HepG2 (cell line): Measurements from ENCODE around the gene BLVRA. TPM values are rescaled to one million over a fixed set of nuclear protein-coding genes. Genes with fewer than 3 reads are reported as not detected.

Experiments
- ATAC-seq: fragments of 200-7000 bp; cut with Tn5 transposase; 3 replicates; pipeline ENCODE4 v1.9.1; 2020; ENCODE audit warnings: mild to moderate bottlenecking, moderate library complexity
- BruUV-seq: library from RNA; stranded (reverse); fragments of 400-500 nt; replicated peaks from 2 replicates; lab custom pipeline; 2021; lab: Mats Ljungman, UMichigan
- CTCF ChIA-PET: fragments of 300-600 bp; formaldehyde crosslinking; extraction: SDS; loops from one replicate; lab custom pipeline; 2021; ENCODE audit warnings: low total read pairs, inconsistent platforms, low intra/inter-chr PET ratio; lab: Yijun Ruan, JAX
- POLR2A ChIA-PET: fragments of 350-600 bp; sonication (Branson Sonifier 250); formaldehyde crosslinking; loops from one replicate; lab custom pipeline; 2020; ENCODE audit warnings: antibody characterized with exemption, inconsistent platforms; lab: Yijun Ruan, JAX
- DNase-seq: peaks from one replicate; pipeline ENCODE4 v3.0.0-alpha.2; 2015; ENCODE audit warnings: low spot score
- FAIRE-seq: peaks from 3 replicates; lab custom pipeline; 2011; peaks lifted over from hg19 to GRCh38; lab: Jason Lieb, UNC
- H2AFZ ChIP-seq: one replicate; pipeline ENCODE4 v1.6.1; 2011; ENCODE audit warnings: low read length, inconsistent platforms
- H3K27ac ChIP-seq: fragments of 300-600 bp; 3 replicates; pipeline ENCODE4 v1.8.0; 2011; ENCODE audit warnings: mixed run types, mild to moderate bottlenecking, mixed read lengths, low read length, inconsistent platforms; ENCODE audit not compliant: insufficient read depth; ENCODE audit errors: extremely low read length
- H3K27me3 ChIP-seq, 2 experiments: fragments of 200-600 bp in 1 of 2; 2 replicates in 1 of 2; 3 replicates in 1 of 2; pipeline versions ENCODE4 v1.6.0 to v1.8.0; 2011; ENCODE audit warnings: low read length in 2 of 2, mild to moderate bottlenecking in 2 of 2, moderate library complexity in 2 of 2, inconsistent platforms in 1 of 2; ENCODE audit not compliant: insufficient read depth in 2 of 2, control insufficient read depth in 1 of 2
- H3K36me3 ChIP-seq, 2 experiments: fragments of 200-600 bp in 1 of 2; replicated peaks in 1 of 2; 2 replicates in 1 of 2; 3 replicates in 1 of 2; pipeline versions ENCODE4 v1.5.1 to v1.8.0; 2011; ENCODE audit warnings: low read length in 2 of 2, inconsistent platforms in 1 of 2; ENCODE audit not compliant: insufficient read depth in 2 of 2, control insufficient read depth in 1 of 2
- H3K4me1 ChIP-seq: 2 replicates; pipeline ENCODE4 v1.5.1; 2012; ENCODE audit warnings: low read length, inconsistent platforms; ENCODE audit not compliant: insufficient read depth
- H3K4me2 ChIP-seq: 2 replicates; pipeline ENCODE4 v1.6.0; 2011; ENCODE audit warnings: low read depth, low read length, inconsistent platforms
- H3K4me3 ChIP-seq, 3 experiments: fragments of 200-600 bp in 1 of 3; sonication (generic), shearing (Covaris generic) in 1 of 3; replicated peaks in 1 of 3; 2 replicates each; pipeline ENCODE4 v1.5.1; 2011 to 2016; ENCODE audit warnings: low read length in 3 of 3, inconsistent platforms in 2 of 3, low read depth in 2 of 3, mild to moderate bottlenecking in 2 of 3, control low read depth in 1 of 3, mixed read lengths in 1 of 3; ENCODE audit not compliant: insufficient read depth in 1 of 3
- H3K79me2 ChIP-seq: one replicate; pipeline ENCODE4 v1.6.1; 2011; ENCODE audit warnings: low read length, inconsistent platforms; ENCODE audit not compliant: insufficient read depth
- H3K9ac ChIP-seq: 2 replicates; pipeline ENCODE4 v1.6.0; 2011; ENCODE audit warnings: mild to moderate bottlenecking, low read depth, low read length, inconsistent platforms; ENCODE audit not compliant: insufficient read depth
- H3K9me3 ChIP-seq: 2 replicates; pipeline ENCODE4 v1.5.1; 2012; ENCODE audit warnings: mild to moderate bottlenecking, low read length
- H4K20me1 ChIP-seq: 2 replicates; pipeline ENCODE4 v1.6.0; 2011; ENCODE audit warnings: inconsistent platforms, mild to moderate bottlenecking, low read length, moderate library complexity; ENCODE audit not compliant: insufficient read depth
- BRD4 ChIP-seq: sonication (generic); formaldehyde crosslinking; IDR thresholded peaks from 2 replicates; pipeline ENCODE4 v1.4.0; 2020; ENCODE audit warnings: missing genetic modification reagents
- DNMT1 ChIP-seq: sonication (generic); formaldehyde crosslinking; IDR thresholded peaks from 2 replicates; pipeline ENCODE4 v1.5.1; 2020; ENCODE audit warnings: mild to moderate bottlenecking, missing genetic modification reagents
- HOXA7 ChIP-seq: sonication (generic); formaldehyde crosslinking; IDR thresholded peaks from 2 replicates; pipeline ENCODE4 v1.8.1; 2022; ENCODE audit warnings: mild to moderate bottlenecking, missing genetic modification reagents, moderate library complexity
- KDM4B ChIP-seq: sonication (generic); formaldehyde crosslinking; IDR thresholded peaks from 2 replicates; pipeline ENCODE4 v1.4.0; 2020; ENCODE audit warnings: missing genetic modification reagents
- KLF13 ChIP-seq: sonication (generic); formaldehyde crosslinking; IDR thresholded peaks from 2 replicates; pipeline ENCODE4 v1.4.0; 2020; ENCODE audit warnings: mild to moderate bottlenecking, missing genetic modification reagents
- NRL ChIP-seq: sonication (generic); formaldehyde crosslinking; IDR thresholded peaks from 2 replicates; pipeline ENCODE4 v1.5.0; 2020; ENCODE audit warnings: missing genetic modification reagents, mild to moderate bottlenecking, moderate library complexity, borderline replicate concordance
- SPEN ChIP-seq: sonication (generic); formaldehyde crosslinking; IDR thresholded peaks from 2 replicates; pipeline ENCODE4 v1.5.1; 2020; ENCODE audit warnings: low read depth, mild to moderate bottlenecking, missing genetic modification reagents
- USF2 ChIP-seq, 2 experiments: sonication (generic) in 1 of 2; formaldehyde crosslinking in 1 of 2; IDR thresholded peaks; 2 replicates each; pipeline versions ENCODE4 v1.5.1 to v1.6.1; 2011 to 2020; ENCODE audit warnings: borderline replicate concordance in 1 of 2, low read depth in 1 of 2, low read length in 1 of 2, mild to moderate bottlenecking in 1 of 2, missing genetic modification reagents in 1 of 2, moderate library complexity in 1 of 2
- ZBTB1 ChIP-seq: sonication (generic); formaldehyde crosslinking; IDR thresholded peaks from 2 replicates; pipeline ENCODE4 v1.4.0; 2020; ENCODE audit warnings: missing genetic modification reagents, borderline replicate concordance
- ZNF543 ChIP-seq: sonication (generic); formaldehyde crosslinking; IDR thresholded peaks from 2 replicates; pipeline ENCODE4 v1.4.0; 2020; ENCODE audit warnings: mild to moderate bottlenecking, missing genetic modification reagents
- ZNF703 ChIP-seq: sonication (generic); formaldehyde crosslinking; IDR thresholded peaks from 2 replicates; pipeline ENCODE4 v1.5.1; 2020; ENCODE audit warnings: missing genetic modification reagents, mild to moderate bottlenecking, moderate library complexity, borderline replicate concordance
- ZNF75D ChIP-seq: sonication (generic); formaldehyde crosslinking; IDR thresholded peaks from 2 replicates; pipeline ENCODE4 v1.8.1; 2023; ENCODE audit warnings: missing genetic modification reagents, mild to moderate bottlenecking, borderline replicate concordance
- ZNF782 ChIP-seq: sonication (generic); formaldehyde crosslinking; IDR thresholded peaks from 2 replicates; pipeline ENCODE4 v1.4.0; 2020; ENCODE audit warnings: missing genetic modification reagents, mild to moderate bottlenecking, borderline replicate concordance
- ZSCAN5A ChIP-seq: sonication (generic); formaldehyde crosslinking; IDR thresholded peaks from 2 replicates; pipeline ENCODE4 v1.8.0; 2022; ENCODE audit warnings: mild to moderate bottlenecking, missing genetic modification reagents, borderline replicate concordance
- WGBS: methylation state at CpG from one replicate; pipeline ENCODE4 v1.1.6; 2017; ENCODE audit warnings: low lambda C conversion rate; 5-methylcytosine and 5-hydroxymethylcytosine counted together
- in situ Hi-C: cut with HindIII; loops from 2 replicates; pipeline ENCODE4 v1.10.0; 2017; ENCODE audit warnings: low pct_unique_long_range_greater_than_20kb; ENCODE audit not compliant: extremely low pct_ligation_motif_present
- intact Hi-C: fragments of 100-400 bp; cut with micrococcal nuclease; formaldehyde crosslinking; loops from one replicate; pipeline ENCODE4 v1.10.0; 2022; ENCODE audit not compliant: unreplicated experiment
- polyA plus RNA-seq, 8 experiments: library from polyadenylated mRNA; depleted of rRNA in 3 of 8; stranded (reverse) in 7 of 8; unstranded in 1 of 8; fragments of >200 nt; fragmentation: Illumina TruSeq in 4 of 8; extraction: Trizol in 4 of 8; gene quantifications; 2 replicates each; pipeline versions ENCODE4 v1.2.1 to v1.2.3, GENCODE V29; 2011 to 2016; ENCODE audit warnings: low read depth in 4 of 8, missing spikeins in 1 of 8, mixed read lengths in 1 of 8; ENCODE audit not compliant: insufficient read depth in 1 of 8
- total RNA-seq, 5 experiments: library from RNA; depleted of rRNA; stranded (reverse); fragments of >200 nt; fragmentation: Illumina TruSeq; extraction: Trizol; gene quantifications; 2 replicates each; pipeline ENCODE4 v1.2.3, GENCODE V29; 2016; ENCODE audit warnings: low read depth in 1 of 5

Gene BLVRA
- total and polyA plus RNA-seq, 2 of the 13 experiments (the other 11 are each of a cell fraction or from before 2014, with no cell fraction given) = 39.2 to 64.2 TPM

GRCh38 chr7:43750016-43750887 lies 8.2 kb upstream of the BLVRA start (continued):
- TF ChIP-seq ZNF782 (0 out of 2 replicates have a peak, but pooled peaks have one; percentile 31), NRL (CRISPR knock-in tag) (peak; percentile 72; the same call in 1 of the 2 replicates), USF2 (IDR thresholded peaks at IDR 0.05; ENCODE audit: low read depth, low read length) (no peak), USF2 (CRISPR knock-in tag; IDR thresholded peaks at IDR 0.05; ENCODE audit: borderline replicate concordance) (0 out of 2 replicates have a peak, but pooled peaks have one; percentile 24)

GRCh38 chr7:43752411-43752810 lies 6.1 kb upstream of the BLVRA start:
- POLR2A ChIA-PET = interaction anchor here (0.7 kb wide), 1 partner anchor 170 kb away, joined by 3 read pairs; the partner anchor contains the start of gene STK17A
- BruUV-seq = no TSS peak
- Histone ChIP-seq H3K36me3 (no peaks in the 10 kb centered on the region), H4K20me1 (no peaks in the 10 kb centered on the region), H2AFZ (no peak overlapping the region), H3K79me2 (no peaks in the 10 kb centered on the region)
- FAIRE-seq = no peak
- no peak for TF ChIP-seq HOXA7 (CRISPR knock-in tag)
- TF ChIP-seq BRD4 (CRISPR knock-in tag) = no peak
- no peak for TF ChIP-seq ZNF703 (CRISPR knock-in tag)
- no peak for TF ChIP-seq ZNF75D (CRISPR knock-in tag)
- TF ChIP-seq KLF13 (CRISPR knock-in tag) = no peak
- no peak for TF ChIP-seq ZBTB1 (CRISPR knock-in tag)
- no peak for TF ChIP-seq KDM4B
- no peak for TF ChIP-seq SPEN (CRISPR knock-in tag)
- TF ChIP-seq ZSCAN5A (CRISPR knock-in tag) = no peak
- TF ChIP-seq ZNF543 = no peak
- TF ChIP-seq DNMT1 = no peak
- TF ChIP-seq, all 625 proteins: peak for 0
- H3K27ac ChIP-seq = no peak overlapping the region
- H3K4me3 ChIP-seq = no peak overlapping the region
- H3K4me1 ChIP-seq = peaks cover 30% of the 10 kb centered on the region
- DNase-seq (no peak), ATAC-seq (no peak)
- no peak overlapping the region for H3K4me2 ChIP-seq
- H3K9me3 ChIP-seq = no peaks in the 10 kb centered on the region
- H3K9ac ChIP-seq = no peak overlapping the region
- CTCF ChIA-PET = no interaction called here
- intact Hi-C loops (no loop called here), in situ Hi-C loops (no loop called here)
- no peaks in the 10 kb centered on the region for H3K27me3 ChIP-seq
- WGBS = 52% methylated on average over 3 of the region's 3 CpGs
